GM12873 (cell line): ENCODE data around the gene TTLL5.
A peak's percentile ranks its signal among the peaks of the same experiment; 100 is the strongest.

Experiments
- TF ChIP-seq, protein P1 (sequence below): IDR thresholded peaks from 2 replicates; pipeline ENCODE4 v1.5.1; 2012; ENCODE audit warnings: low read depth, mild to moderate bottlenecking, moderate library complexity, low read length, control low read depth; ENCODE audit not compliant: insufficient read depth; ENCODE audit errors: missing control alignments

Gene TTLL5

DNA sequence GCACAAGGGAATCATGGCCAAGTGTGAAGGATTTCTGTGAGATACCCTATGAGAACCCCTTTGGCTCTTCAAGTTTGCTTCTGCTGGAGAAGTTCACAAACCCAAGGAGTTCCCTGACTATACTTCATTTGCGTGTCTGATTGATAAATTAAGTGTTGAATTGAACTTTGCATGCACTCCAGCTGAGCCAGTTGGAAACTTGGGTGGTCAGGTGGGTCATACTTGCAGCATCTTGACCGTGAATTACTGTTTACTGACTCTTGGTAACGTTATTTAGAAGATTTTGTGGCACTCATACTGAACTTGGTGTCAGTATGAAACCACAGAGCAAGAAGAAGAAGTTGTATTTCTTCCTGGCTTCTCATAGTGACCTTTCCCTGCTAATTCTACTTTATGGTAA, 243.3 kb downstream of the TTLL5 start:
- TF ChIP-seq, protein P1, sequence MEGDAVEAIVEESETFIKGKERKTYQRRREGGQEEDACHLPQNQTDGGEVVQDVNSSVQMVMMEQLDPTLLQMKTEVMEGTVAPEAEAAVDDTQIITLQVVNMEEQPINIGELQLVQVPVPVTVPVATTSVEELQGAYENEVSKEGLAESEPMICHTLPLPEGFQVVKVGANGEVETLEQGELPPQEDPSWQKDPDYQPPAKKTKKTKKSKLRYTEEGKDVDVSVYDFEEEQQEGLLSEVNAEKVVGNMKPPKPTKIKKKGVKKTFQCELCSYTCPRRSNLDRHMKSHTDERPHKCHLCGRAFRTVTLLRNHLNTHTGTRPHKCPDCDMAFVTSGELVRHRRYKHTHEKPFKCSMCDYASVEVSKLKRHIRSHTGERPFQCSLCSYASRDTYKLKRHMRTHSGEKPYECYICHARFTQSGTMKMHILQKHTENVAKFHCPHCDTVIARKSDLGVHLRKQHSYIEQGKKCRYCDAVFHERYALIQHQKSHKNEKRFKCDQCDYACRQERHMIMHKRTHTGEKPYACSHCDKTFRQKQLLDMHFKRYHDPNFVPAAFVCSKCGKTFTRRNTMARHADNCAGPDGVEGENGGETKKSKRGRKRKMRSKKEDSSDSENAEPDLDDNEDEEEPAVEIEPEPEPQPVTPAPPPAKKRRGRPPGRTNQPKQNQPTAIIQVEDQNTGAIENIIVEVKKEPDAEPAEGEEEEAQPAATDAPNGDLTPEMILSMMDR, result no peak

DNA sequence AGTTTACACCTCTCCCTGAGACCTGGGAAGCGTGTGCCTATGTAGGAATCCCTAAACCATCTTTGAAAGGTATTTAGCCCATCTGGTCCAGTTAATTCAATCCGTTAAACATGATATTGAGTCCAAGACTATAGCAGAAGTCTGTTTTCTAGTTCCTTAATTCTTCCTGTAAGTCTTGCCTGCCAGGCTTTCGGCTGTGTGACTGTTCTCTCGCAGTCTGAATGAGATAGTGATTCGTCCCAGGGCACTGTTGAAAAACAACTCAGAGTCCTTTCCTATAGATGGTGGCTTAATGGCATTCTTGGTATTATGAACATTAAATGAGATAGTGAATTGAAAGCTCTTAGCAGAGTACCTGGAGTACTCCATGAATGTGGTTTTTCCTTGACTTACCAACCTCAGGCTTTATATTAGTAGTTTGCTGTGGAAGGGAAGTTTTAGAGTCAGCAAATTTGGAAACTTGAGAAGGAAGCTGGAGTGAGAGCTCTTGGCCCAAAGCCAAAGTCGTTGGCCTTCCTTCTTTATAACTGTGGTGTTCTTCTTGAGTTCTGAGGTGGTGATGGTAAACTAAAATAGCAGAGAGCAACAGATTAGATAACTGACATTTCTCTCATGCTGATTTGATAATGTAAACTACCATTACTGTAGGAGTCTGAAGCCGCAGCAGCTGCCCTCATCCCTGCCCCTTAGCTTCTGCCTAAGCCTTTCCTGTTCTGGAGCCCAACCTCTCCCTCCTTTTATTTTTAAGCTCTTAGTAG, 244.3 kb downstream of the TTLL5 start:
- TF ChIP-seq, protein P1, result no peak

- TF ChIP-seq, protein P1, result no peak
Measured at GRCh38 chr14:75906228-75906627, 245.2 kb downstream of the TTLL5 start.

DNA sequence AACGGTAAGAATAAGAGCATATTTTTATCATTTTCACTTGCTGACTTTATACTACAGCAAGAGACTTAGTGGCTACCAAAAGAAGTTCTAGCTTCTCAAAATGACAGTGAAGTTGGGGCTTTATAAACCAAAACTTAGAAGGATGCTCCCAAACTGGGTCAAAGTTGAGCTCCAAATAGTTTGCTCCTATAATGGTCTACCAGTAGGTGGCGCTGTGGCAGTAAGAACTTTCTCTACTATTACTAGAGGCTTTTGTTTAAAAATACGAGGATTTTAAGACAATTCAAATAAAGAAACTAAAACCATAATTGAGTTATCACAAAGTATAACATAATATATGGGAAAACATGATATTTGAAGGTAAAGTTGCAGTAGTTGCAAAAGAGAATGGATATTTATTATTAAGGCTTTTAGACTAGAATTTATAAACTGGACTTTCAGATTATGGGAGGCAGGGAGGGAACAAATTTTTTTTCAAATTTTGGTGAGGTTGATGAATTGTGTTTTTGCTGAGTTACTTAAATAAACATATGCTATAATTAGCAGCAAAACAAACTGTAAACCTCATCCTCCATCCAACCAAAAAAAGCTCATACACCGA, 245.7 kb downstream of the TTLL5 start:
- TF ChIP-seq, protein P1, result peak; percentile 75

GRCh38 chr14:75907756-75908359, 246.8 kb downstream of the TTLL5 start:
- TF ChIP-seq, protein P1, result no peak

DNA sequence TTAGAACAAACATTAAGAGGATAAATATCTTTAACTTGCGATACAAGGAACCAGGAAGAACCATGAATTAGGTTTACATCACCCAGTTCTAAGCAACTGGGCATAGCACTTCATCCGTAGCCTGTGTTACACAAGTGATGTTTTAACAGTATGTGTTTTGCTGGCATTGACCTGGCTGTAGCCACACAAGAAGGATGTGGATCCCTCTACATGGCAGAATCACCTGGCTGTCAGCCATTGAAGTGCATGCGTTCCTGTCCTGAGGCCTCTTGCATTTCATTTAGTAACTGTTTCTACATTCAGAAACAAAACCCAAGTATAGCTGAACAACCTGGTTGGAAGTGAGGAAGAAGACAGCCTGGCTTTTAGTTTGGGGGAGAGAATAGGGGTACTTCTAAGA, 248.6 kb downstream of the TTLL5 start:
- TF ChIP-seq, protein P1, result no peak

DNA sequence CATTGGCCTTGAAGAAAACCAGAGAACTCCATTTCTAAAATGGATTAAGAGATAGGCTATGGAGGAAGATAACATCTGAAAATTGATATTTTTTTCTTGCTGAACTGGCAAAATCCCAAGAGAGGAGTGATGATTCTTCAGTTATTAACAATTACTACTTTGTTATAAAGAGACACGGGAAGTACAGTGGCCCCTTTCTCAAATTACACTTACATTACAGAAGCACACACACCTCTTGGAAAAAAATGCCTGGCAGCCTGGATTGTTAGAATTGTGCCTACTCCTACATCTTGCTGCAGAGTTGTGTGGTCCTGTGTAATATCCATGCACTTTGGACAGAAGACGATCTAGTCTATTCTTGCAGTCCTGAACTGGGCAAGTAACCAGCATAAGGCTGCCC, 249.0 kb downstream of the TTLL5 start:
- TF ChIP-seq, protein P1, result no peak
